ENCODE measurements around the gene HSPE1.
"Not testable (repeated sequence)": the region's sequence is repeated elsewhere in the genome, so short reads cannot be mapped to it uniquely, and the experiment has no call there.

The HSPE1 gene

DNA sequence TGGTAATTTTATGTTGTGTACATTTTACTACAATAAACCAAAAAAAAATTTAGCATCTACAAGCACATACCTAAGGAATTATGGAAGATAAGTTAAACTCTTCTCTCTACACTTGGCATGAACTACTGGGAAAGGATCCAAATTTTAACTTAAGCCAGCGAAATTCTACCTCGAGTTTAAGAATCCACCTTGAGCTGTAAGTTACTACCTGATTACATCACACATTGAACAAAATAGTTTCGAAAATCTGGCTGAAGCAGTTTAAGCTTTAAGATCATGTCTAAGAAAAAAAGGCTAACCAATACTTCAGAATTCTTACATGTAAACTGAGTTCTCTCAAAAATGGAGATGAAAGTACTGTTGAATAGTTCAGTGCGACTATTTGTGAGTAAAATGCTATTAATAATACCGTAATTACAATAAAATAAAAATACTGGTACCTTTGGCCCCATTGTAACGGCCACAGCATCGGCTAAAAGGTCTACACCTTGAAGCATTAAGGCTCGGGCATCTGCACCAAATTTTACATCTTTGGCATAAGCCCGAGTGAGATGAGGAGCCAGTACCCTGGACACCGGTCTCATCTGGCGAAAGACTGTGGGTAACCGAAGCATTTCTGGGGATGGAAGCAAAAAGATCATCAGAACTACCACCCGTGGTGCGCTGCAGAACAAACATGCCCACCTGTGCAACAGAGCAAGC, 1.8 kb upstream of the HSPE1 start:
- no peak for DNase-seq (ENCODE audit: low spot score)

DNA sequence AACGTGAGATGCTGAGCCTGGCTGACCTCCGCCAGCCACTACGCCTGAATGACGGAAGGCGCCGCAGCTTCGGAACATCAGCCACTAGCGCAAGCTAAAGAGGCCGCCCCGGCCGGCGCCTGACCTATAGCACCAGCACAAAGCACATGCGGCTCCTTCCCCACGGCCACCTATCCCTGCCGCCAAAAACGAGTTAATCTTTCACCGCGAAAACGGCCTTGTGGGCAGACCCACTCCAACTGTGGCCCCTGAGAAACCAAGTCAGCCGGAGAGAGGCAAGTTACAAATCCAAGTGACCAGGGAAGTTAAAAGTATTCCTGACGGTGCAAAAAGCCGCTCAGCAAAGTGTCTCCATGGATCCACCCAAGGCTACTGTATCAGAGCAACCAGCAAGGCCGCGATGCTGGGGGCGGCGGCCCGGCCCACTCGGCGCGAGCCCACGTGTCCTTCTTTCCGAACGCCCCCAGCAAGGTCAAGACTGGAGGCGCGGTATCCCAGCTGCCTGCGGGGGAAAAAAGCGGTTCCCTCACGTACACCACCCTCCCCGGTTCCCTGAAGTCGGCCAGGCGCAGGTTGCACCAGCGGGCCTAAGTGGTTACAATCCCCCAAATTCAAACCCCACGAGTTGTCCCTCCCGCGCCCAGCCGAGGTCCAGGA, 1.1 kb upstream of the HSPE1 start:
- DNase-seq (ENCODE audit: low spot score): no peak

DNA sequence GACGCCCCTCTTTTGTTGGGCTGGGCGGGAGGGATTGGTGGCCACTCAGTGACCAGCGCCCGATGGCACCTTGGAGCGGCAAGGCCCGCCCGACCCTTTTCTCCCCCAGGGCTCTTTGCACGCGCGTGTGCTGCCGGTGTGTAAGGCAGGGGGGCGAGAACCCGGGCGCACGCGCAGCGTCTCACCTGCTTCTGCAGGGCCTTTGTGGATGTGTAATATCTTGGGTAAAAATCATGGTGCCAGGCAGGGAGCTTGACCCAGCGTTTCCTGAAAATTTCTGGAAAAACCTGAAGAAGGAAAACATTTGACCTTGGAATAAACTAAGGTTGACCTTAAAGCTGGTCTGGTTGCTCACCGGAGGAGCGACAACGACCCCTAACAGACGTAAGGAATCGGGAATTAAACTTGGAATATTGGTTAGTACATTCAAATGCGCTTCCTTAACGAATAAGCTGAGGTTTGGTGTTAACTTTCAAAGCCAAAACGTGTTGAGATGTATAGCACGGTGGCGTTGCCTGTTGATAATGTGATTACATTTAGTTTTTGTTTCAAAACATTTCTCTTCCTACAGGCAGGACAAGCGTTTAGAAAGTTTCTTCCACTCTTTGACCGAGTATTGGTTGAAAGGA, 438 bp downstream of the HSPE1 start:
- no peak for DNase-seq (ENCODE audit: low spot score)

DNA sequence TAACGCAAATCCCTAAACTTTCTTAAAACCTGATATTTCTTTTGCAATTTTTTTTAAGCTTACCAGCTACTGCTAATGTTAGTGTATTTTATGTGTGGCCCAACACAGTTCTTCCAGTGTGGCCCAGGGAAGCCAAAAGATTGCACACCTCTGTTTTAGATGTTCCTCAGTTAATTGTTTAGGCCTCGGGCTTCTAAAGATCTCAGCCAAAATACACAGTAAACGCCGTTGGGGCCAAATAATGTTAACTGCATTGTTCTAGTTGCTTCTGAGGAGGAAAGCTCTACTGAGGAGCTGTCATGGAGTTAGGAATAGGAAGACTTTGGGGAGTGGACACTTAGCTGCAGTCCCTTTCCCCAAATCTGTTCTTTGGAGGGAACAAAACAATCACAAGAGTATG, 2.0 kb downstream of the HSPE1 start:
- no peak for DNase-seq (ENCODE audit: low spot score)

DNA sequence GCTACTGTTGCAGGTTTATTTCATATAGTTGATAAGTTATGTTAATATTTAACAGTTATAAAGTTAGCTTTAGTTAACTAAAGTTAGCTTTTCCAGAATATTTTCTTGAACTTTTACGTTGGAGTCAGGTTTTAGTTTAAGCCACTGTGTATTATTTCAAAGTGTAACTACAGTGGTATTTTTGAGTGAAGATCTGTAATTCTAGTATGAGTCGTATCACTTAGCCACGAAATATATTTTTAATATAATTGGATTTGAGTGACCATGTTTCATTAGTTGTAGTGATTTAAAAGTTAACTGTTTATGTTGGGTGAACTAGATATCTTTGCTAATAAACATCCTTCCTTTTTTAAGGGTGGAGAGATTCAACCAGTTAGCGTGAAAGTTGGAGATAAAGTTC, 2.5 kb downstream of the HSPE1 start:
- no peak for DNase-seq (ENCODE audit: low spot score)

DNA sequence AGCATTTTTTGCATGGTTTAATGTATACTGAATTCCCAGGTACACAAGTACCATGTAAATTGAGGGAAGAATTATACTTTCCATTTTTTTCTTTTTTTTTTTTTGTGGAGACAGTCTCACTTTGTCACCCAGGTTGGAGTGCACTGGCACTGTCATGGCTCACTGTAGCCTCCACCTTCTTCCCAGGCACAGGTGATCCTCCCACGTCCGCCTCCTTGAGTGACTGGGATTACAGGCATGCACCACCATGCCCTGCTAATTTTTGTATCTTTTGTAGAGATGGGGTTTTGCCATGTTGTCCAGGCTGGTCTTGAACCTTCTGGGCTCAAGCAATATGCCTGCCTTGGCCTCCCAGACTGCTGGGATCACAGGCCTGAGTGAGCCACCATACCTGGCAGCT, 3.8 kb downstream of the HSPE1 start:
- DNase-seq (ENCODE audit: low spot score): no peak

DNA sequence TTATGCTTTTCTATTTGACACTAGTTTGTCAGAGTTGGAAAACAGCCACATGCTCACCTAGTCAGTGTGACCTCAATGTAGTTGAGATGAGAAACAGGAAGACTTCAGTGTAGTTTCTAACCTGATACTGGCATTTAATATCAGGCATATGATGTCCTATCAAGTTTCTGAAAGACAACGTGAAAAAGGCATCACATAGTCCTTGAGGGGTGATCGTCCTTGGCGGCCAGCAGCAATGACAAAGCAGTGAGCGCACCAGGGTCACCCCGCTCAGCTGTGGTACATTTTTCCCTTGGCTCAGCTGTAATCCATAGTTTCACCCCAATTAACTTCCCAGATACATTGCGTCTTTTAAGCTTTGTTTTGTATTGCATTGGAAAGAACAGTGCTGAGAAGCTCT, 4.3 kb downstream of the HSPE1 start:
- no peak for DNase-seq (ENCODE audit: low spot score)

DNA sequence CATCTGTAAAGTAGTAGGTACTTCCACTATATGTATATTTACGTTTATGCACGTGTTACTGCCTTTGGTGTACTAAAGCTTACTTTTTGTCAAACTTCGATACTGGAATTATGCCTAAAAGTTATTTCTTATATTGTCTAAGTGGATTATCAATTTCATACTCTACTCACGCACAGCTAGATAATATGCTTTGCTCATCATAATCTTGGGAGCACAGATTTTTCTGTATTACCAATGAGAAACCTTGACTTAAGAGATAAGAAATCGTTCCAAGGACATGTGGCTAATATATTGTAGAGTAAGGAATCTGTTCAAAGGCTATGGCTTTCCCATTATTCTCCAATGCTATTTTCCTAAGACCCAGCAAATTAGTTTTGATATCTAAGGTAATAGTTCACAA, 6.5 kb downstream of the HSPE1 start:
- no peak for DNase-seq (ENCODE audit: low spot score)

DNA sequence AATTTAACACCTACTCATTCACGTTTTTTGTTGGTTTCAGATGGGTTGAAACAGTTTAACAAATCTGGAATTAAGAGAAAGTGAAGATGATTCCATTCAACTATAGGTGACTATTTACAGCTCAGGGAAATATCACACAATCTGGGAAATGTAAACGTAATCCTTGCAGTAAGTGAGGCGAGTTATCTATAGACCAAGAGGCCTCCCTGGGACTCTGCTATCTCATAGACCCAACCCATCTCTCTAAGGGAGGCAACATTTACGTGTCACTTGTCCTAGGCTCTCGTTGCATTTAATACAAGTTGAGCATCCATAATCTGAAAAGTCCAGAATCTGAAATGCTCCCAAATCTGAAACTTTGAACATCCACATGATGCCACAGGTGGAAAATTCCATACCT, 13.7 kb downstream of the HSPE1 start:
- no peak for DNase-seq (ENCODE audit: low spot score)

DNA sequence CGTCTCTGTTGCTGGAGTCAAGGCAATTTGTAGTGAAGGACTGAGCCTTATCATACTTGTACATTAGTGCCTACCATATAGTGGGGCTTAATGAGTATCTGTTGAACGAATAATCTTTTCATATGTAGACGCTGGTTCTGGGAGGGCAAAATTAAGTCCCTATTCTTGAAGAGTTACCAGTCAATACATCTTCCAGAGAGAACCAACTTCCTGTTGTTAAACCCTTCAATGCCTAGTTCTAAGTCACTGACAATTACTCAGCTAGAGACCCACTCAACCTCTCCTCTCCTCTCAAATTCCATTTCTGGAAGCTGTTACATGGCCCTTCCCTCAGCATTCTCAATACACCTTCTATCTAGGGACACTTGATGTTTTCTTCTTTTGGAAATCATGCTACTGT, 14.6 kb downstream of the HSPE1 start:
- DNase-seq (ENCODE audit: low spot score): no peak

DNA sequence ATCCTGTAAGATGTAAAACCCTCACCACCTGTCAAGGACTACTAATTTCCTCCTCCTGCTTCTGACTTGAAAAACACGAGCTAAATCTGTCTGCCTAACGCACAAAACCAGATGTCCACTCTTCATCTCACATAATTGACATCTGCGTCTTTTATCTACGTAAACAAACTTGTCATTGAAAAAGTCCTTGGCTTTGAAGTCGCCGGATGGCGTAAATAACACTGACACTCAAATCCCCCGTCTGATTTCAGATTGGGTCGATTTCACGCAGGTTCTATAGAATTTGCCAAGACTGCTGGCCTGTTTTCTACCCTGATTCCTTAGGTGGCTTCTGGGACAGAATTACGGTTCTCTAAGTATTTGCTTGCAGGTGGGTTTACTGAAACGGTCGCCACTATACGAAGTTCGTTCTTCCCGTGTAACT, 15.1 kb downstream of the HSPE1 start:
- no peak for DNase-seq (ENCODE audit: low spot score)

DNA sequence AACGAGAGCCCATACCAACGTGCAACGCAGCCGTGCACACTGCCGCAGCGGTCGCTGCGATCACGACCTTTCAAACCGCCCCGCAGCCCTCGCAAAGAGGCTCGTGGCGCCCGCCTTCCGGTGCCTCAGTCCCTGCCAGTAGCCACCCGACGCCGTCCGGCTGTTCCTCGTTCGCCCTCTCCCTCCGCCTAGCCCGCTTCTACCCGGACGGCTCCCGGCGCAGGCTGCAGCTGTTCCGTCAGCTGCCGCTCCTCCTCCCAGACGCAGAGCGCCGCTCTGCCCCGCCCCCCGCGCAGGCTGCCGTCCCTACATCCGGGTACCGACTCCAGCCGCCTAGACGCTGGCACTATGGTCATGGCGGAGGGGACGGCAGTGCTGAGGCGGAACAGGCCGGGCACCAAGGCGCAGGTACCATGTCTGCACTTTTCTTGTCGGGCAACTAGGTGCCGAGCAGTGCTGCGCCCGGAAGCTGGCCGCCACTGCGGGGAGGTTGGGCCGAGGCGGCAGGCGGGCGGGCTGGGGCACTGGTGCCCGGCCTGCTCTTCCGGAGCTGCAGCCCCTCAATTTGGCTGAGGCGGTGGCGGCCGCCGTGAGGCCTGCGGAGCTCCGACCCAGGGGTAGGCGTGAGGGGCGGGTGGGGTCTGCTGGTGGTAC, 15.7 kb downstream of the HSPE1 start, which contains the start of gene MOB4:
MOB4 (plus strand) TSS at position 328 of the 654 bp plus-strand sequence; CDS start at position 349, 21 bp downstream.
- DNase-seq (ENCODE audit: low spot score): peak; percentile 86

DNA sequence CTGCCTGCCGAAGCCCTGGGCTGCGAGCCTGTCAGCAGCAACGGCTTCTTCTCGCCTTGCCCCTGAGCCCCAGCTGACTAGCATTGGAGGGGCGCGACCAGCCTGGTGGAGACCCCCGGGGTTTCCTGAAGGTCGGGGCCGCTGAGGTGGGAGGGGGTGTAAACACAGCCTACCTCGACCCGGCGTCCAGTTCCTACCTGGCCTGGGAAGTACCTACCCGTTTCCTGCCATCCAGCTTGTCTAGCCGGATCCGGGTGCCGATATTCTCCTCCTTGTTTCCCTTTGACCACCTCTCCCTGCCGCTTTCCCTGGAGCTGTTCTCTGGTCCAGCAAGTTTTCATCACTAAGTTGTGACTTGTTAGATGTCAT, 16.2 kb downstream of the HSPE1 start:
- no peak for DNase-seq (ENCODE audit: low spot score)

DNA sequence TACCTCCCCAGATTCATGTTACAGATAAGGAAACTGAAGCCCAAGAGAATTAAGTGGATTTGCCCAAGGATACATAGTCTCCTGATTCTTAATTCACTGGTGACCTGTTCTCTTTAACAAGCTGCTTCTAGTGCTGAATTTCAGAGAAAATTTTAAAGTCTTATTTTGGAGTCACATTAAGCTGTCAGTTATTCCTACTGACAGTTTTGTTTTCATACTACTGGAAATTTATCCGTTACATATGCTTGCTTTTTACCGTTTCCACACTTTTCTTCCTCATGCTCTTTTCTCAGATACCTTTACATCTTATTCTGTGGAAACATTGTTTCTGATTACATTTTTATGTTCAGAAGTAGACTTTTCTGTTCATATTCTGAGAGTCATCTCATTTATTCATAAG, 17.0 kb downstream of the HSPE1 start:
- no peak for DNase-seq (ENCODE audit: low spot score)

DNA sequence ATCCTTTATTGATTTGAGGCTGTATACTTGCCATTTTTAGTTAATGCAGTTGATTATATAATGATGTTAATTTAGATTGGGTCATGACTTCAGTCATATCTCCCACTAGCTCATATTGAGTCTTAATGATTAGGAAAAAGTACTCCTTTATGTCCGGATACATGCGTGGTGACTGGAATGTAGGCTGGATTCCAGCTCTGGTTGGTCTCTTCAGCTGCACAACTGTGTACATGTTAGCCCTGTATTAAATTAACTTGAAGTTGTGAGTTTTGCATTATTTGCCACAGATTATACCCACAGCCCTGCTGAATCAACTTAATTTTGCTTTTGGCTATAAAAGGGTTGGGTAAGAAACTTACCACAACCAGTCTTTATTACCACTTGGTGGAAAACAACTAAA, 38.2 kb downstream of the HSPE1 start:
- DNase-seq (ENCODE audit: low spot score): no peak

DNA sequence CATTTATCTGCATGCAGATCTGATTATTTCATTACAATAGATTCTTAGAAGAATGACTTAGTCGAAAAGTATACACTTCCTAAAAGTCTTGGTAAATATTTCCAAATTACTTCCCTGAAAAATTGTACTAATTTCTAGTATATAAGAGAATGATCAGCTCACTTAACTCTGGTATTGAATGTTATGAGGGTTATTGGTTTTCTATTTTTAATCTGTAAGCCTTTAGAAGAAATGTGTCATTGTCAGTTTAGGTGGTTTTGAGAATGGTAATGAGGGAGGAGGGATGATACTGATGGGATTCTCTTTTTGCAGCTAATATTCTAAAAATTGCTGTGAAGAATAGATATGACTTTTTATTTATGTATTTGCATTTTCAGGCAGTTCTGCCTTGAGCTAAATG, 39.6 kb downstream of the HSPE1 start:
- DNase-seq (ENCODE audit: low spot score): no peak

DNA sequence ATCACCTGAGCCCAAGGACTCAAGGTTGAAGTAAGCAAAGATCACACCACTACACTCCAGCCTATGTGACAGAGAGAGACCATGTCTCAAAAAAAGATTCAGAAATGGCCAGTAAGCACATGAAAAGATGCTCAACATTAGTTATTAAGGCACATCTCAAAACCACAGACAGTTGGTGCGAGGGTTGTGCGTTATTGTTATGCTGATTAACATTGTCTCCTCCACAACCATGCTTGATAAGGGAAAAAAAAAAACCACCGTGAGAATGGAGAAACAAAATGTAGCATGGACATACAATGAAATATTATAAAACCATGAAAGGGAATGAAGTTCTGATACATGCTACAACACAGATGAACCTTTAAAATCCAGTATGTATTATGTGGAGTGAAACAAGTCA, 43.0 kb downstream of the HSPE1 start:
- DNase-seq (ENCODE audit: low spot score): no peak

DNA sequence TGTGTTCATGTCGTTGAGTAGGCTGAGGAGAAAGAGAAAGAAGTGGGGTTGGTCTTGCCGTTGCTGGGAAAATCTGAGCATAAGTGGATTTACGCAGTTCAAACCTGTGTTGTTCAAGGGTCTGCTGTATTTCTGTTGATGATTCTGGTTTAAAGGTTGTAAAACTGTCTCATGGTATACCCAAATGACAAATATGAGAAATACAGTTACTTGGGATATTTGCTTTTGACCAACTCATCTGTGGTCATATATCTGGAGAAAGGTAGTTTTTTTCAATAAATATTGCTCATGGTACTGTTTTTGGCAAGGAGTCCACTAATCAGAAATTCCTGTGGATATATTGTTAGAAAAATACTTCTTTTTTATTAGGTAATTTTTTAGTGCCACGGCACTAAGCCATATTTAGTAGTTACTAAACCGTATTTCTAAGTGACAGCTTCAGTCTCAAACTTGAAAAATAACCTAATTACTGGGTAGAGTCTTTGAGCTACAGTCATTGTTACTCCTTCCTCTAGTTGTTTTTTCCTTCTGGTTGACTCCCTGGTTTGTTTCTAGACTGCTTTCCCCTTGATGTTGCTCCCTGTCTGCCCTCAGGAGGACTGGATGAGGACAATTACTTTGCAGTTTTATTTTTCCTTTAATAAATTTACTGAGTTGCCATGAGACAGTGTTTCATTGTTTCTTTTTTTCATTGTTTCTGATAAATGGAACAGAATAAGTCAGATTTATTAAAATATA, 47.2 kb downstream of the HSPE1 start:
- no peak for DNase-seq (ENCODE audit: low spot score)

DNA sequence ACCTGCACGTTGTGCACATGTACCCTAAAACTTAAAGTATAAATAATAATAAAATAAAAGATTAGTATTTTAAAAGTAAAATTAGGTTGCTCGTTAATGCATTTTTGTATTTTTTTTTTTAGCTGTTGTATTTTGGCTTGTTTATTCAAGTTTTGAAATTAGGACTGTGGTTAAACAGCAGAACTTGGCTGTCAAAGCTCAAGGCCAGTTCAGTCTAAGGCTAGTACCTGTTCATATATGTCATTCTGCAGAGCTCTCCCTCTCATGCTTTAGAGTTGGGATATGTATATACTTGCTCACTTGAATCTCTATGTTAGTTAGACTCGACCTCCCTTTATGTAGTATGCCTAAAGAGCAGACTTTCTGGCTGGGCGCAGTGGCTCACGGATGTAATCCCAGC, 48.4 kb downstream of the HSPE1 start:
- no peak for DNase-seq (ENCODE audit: low spot score)

DNA sequence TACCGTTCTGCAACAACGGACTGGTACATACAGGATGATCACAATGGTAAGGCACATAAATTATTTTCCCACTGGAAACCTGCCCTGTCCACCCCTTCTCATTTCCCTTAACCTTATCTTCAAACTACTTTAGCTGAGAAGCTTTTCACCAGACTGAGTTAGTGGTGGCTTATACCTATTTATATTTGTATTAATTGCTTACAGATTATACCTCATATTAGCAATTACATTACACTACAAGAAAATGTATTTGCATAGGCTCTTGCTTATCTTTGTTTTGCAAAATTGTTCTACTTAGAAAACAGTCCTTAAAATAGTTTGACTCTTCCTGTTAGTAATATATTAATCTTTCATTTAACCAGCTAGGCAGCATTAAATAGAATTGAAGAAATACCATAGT, 51.1 kb downstream of the HSPE1 start:
- not testable (repeated sequence) for DNase-seq (ENCODE audit: low spot score)

All from COLO829 (cell line).